MM.1S (cell line): Measurements from ENCODE around the gene RBBP5.

Source experiments
- DNase-seq: peaks from one replicate; pipeline ENCODE4 v3.0.0-alpha.2; 2015
- H2AFZ ChIP-seq: fragments of 300-600 bp; sonication (generic); 2 replicates; pipeline ENCODE4 v1.6.0; 2016; ENCODE audit warnings: antibody characterized with exemption, low read length
- H3F3A ChIP-seq: fragments of 300-600 bp; sonication (generic); 2 replicates; pipeline ENCODE4 v1.6.1; 2016; ENCODE audit warnings: mild to moderate bottlenecking, antibody characterized with exemption, low read length, moderate library complexity, mixed read lengths; ENCODE audit not compliant: insufficient read depth
- H3K27ac ChIP-seq: fragments of 300-600 bp; sonication (generic); 2 replicates; pipeline ENCODE4 v1.5.1; 2016; ENCODE audit warnings: mild to moderate bottlenecking, low read length
- H3K27me3 ChIP-seq: fragments of 300-600 bp; sonication (generic); replicated peaks from 2 replicates; pipeline ENCODE4 v1.6.0; 2016; ENCODE audit warnings: low read length; ENCODE audit not compliant: insufficient read depth
- H3K36me3 ChIP-seq: fragments of 300-600 bp; sonication (generic); replicated peaks from 2 replicates; pipeline ENCODE4 v1.6.1; 2016; ENCODE audit warnings: mild to moderate bottlenecking, low read length, mixed read lengths; ENCODE audit not compliant: insufficient read depth
- H3K4me1 ChIP-seq: fragments of 300-600 bp; sonication (generic); 2 replicates; pipeline ENCODE4 v1.6.1; 2016; ENCODE audit warnings: low read length, mixed read lengths
- H3K4me2 ChIP-seq: fragments of 300-600 bp; sonication (generic); 2 replicates; pipeline ENCODE4 v1.6.0; 2016; ENCODE audit warnings: low read depth, low read length
- H3K4me3 ChIP-seq: fragments of 300-600 bp; sonication (generic); 2 replicates; pipeline ENCODE4 v1.5.1; 2016; ENCODE audit warnings: low read length, mixed read lengths
- H3K79me2 ChIP-seq: fragments of 300-600 bp; sonication (generic); 2 replicates; pipeline ENCODE4 v1.6.1; 2016; ENCODE audit warnings: mixed run types, low read length, mixed read lengths
- H3K9ac ChIP-seq: fragments of 300-600 bp; sonication (generic); 2 replicates; pipeline ENCODE4 v1.6.1; 2016; ENCODE audit warnings: low read length, mixed read lengths
- H3K9me2 ChIP-seq: fragments of 300-600 bp; sonication (generic); replicated peaks from 2 replicates; pipeline ENCODE4 v1.6.1; 2016; ENCODE audit warnings: mild to moderate bottlenecking, low read length, mixed read lengths; ENCODE audit not compliant: insufficient read depth
- H3K9me3 ChIP-seq: fragments of 300-600 bp; sonication (generic); replicated peaks from 2 replicates; pipeline ENCODE4 v1.6.1; 2016; ENCODE audit warnings: mild to moderate bottlenecking, low read length, mixed read lengths; ENCODE audit not compliant: insufficient read depth
- H4K20me1 ChIP-seq: fragments of 300-600 bp; sonication (generic); 2 replicates; pipeline ENCODE4 v1.6.1; 2016; ENCODE audit warnings: mild to moderate bottlenecking, low read length, moderate library complexity, mixed read lengths; ENCODE audit not compliant: insufficient read depth
- EZH2 ChIP-seq: fragments of 300-600 bp; sonication (generic); optimal IDR thresholded peaks from 2 replicates; pipeline ENCODE3; 2017; ENCODE audit warnings: low read depth, mild to moderate bottlenecking, antibody characterized with exemption, low read length, mixed read lengths
- EZH2phosphoT487 ChIP-seq: fragments of 300-600 bp; sonication (generic); IDR thresholded peaks from 2 replicates; pipeline ENCODE4 v1.6.1; 2018; ENCODE audit warnings: antibody characterized with exemption, low read length
- TF ChIP-seq, protein P1 (sequence below): fragments of 300-600 bp; sonication (generic); IDR thresholded peaks from 2 replicates; pipeline ENCODE4 v1.5.1; 2016; ENCODE audit warnings: antibody characterized with exemption, low read length, mixed read lengths

RBBP5 gene

DNA sequence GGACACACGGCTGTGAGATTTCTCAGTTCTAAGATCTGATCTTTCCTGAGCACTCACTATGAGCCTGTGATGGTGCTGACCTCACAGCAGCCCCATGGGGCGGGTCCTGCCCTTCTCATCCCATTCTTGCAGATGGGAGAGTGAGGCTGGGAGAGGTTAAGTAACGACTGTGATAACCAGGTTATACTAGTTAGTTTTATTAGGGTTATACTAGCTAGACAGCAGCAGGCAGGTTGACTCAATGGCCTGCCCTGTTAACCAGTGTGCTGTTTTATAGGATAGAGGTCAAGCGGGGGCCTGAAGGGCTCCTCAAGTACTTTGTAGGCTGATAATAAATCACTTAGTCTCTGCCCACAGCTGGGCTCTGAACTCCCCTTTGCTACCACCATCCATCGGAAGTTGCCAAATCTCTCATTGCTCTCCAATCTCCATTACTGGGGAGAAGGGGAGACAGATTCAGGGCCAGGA, 74.0 kb downstream of the RBBP5 start:
- Histone ChIP-seq H3K9me2 (no peaks in the 10 kb centered on the region), H4K20me1 (no peaks in the 10 kb centered on the region), H3K4me2 (no peak overlapping the region), H3K27me3 (peaks cover 77% of the 10 kb centered on the region), H3K79me2 (no peaks in the 10 kb centered on the region), H3K4me1 (no peaks in the 10 kb centered on the region), H3K27ac (no peak overlapping the region), H3K4me3 (no peak overlapping the region), H3K9ac (no peak overlapping the region), H3F3A (no peaks in the 10 kb centered on the region), H3K9me3 (no peaks in the 10 kb centered on the region), H2AFZ (no peak overlapping the region), H3K36me3 (no peaks in the 10 kb centered on the region)
- TF ChIP-seq, protein P1, sequence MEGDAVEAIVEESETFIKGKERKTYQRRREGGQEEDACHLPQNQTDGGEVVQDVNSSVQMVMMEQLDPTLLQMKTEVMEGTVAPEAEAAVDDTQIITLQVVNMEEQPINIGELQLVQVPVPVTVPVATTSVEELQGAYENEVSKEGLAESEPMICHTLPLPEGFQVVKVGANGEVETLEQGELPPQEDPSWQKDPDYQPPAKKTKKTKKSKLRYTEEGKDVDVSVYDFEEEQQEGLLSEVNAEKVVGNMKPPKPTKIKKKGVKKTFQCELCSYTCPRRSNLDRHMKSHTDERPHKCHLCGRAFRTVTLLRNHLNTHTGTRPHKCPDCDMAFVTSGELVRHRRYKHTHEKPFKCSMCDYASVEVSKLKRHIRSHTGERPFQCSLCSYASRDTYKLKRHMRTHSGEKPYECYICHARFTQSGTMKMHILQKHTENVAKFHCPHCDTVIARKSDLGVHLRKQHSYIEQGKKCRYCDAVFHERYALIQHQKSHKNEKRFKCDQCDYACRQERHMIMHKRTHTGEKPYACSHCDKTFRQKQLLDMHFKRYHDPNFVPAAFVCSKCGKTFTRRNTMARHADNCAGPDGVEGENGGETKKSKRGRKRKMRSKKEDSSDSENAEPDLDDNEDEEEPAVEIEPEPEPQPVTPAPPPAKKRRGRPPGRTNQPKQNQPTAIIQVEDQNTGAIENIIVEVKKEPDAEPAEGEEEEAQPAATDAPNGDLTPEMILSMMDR: no peak
- no peak for DNase-seq

DNA sequence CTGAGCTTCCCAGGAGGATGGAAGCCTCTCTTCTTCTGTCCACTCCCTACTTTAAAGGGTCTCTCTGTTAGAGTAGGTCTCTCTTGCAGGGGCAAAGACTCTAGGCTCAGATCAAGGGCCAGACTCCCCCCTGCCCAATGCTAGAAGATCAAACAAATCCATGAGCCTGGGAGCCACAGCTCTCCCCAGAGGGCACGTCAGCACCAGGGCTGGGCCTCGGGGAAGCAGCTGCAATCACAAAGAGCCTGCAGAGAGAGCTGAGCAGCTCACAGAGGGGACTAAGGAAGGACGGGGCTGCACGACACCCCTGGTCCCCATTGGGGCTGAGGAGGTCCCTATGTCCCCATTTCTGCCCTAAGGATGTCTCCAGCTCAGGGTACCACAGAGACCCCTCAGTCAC, 74.9 kb downstream of the RBBP5 start:
- TF ChIP-seq, protein P1: no peak
- no peak for TF ChIP-seq EZH2phosphoT487
- no peak for TF ChIP-seq EZH2
- Histone ChIP-seq H3K9me2 (no peaks in the 10 kb centered on the region), H3K79me2 (no peaks in the 10 kb centered on the region), H3F3A (no peaks in the 10 kb centered on the region), H2AFZ (no peak overlapping the region), H3K36me3 (no peaks in the 10 kb centered on the region), H3K27ac (no peak overlapping the region), H3K27me3 (peaks cover 84% of the 10 kb centered on the region), H3K9me3 (no peaks in the 10 kb centered on the region), H3K9ac (no peak overlapping the region), H3K4me1 (no peaks in the 10 kb centered on the region), H3K4me2 (no peak overlapping the region), H4K20me1 (no peaks in the 10 kb centered on the region), H3K4me3 (no peak overlapping the region)
- no peak for DNase-seq

DNA sequence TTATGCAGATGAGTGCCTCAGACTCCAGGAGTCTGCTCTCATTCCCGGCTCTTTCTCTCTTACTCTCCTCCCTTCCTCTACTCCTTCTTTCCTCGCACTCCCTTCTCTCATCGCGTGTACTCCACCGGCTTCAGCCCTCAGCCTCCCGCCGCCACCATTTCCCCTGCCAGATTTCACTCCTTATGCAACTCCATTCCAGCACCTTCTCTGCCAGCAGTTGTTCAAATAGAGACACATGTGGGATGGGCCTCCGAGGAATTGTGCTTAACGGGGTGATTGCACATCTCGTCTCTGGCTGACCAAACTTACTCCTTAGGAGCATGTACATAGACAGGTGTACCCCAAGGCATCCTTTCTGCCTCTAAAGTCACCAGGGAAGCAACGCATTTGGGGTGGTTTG, 76.6 kb downstream of the RBBP5 start:
- Histone ChIP-seq H2AFZ (no peak overlapping the region), H3K4me1 (no peaks in the 10 kb centered on the region), H3F3A (no peaks in the 10 kb centered on the region), H3K9ac (no peak overlapping the region), H3K4me2 (no peak overlapping the region), H3K36me3 (no peaks in the 10 kb centered on the region), H3K9me3 (no peaks in the 10 kb centered on the region), H4K20me1 (no peaks in the 10 kb centered on the region), H3K79me2 (no peaks in the 10 kb centered on the region), H3K27ac (no peak overlapping the region), H3K9me2 (no peaks in the 10 kb centered on the region), H3K27me3 (peaks cover 93% of the 10 kb centered on the region), H3K4me3 (no peak overlapping the region)
- TF ChIP-seq EZH2phosphoT487 (no peak), EZH2 (no peak)
- TF ChIP-seq, protein P1: no peak
- no peak for DNase-seq

DNA sequence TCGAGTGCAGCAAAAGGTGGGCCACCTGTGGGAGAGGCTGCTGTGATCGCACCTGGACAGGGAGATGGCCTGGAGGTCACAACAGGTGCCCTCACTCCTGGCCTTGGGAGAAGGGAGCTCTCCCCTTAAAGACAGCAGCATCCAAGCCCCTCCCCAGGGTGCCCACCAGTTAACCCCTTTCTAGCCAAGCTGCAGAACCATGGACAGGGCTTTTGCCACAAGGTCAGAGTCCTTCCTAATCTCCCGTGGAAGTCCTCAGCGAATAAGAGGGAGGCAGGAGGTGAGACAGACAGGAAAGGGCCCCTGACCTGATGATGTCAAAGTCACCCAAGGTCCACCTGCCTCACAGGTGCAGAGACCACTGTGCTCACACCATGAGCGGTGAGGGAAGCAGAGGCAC, 77.0 kb downstream of the RBBP5 start:
- Histone ChIP-seq H3K9me2 (no peaks in the 10 kb centered on the region), H3K79me2 (no peaks in the 10 kb centered on the region), H3F3A (no peaks in the 10 kb centered on the region), H3K4me3 (no peak overlapping the region), H3K27ac (no peak overlapping the region), H3K36me3 (no peaks in the 10 kb centered on the region), H3K9ac (no peak overlapping the region), H3K27me3 (peaks cover 93% of the 10 kb centered on the region), H3K9me3 (no peaks in the 10 kb centered on the region), H4K20me1 (no peaks in the 10 kb centered on the region), H3K4me1 (no peaks in the 10 kb centered on the region), H2AFZ (no peak overlapping the region), H3K4me2 (no peak overlapping the region)
- TF ChIP-seq EZH2 (no peak), EZH2phosphoT487 (no peak)
- TF ChIP-seq, protein P1: no peak
- DNase-seq: no peak
